GM13977 (cell line): ENCODE results near the gene EME1.
"Not testable (repeated sequence)": the region's sequence is repeated elsewhere in the genome, so short reads cannot be mapped to it uniquely, and the experiment has no call there.

ENCODE experiments used
- DNase-seq: peaks from one replicate; pipeline ENCODE4 v3.0.0; 2012; ENCODE audit warnings: low spot score
- CTCF ChIP-seq: IDR thresholded peaks from 2 replicates; pipeline ENCODE4 v1.5.1; 2012; ENCODE audit warnings: mild to moderate bottlenecking, control low read depth; ENCODE audit not compliant: insufficient read depth; ENCODE audit errors: extremely low read depth, missing control alignments
- in situ Hi-C: fragments of 300-500 bp; cut with MboI; formaldehyde crosslinking; loops from one replicate; pipeline ENCODE4 v1.12.0; 2022; ENCODE audit warnings: low sequenced_read_pairs, low pct_unique_long_range_greater_than_20kb, mixed read lengths, inconsistent platforms; ENCODE audit not compliant: unreplicated experiment

EME1 gene

DNA sequence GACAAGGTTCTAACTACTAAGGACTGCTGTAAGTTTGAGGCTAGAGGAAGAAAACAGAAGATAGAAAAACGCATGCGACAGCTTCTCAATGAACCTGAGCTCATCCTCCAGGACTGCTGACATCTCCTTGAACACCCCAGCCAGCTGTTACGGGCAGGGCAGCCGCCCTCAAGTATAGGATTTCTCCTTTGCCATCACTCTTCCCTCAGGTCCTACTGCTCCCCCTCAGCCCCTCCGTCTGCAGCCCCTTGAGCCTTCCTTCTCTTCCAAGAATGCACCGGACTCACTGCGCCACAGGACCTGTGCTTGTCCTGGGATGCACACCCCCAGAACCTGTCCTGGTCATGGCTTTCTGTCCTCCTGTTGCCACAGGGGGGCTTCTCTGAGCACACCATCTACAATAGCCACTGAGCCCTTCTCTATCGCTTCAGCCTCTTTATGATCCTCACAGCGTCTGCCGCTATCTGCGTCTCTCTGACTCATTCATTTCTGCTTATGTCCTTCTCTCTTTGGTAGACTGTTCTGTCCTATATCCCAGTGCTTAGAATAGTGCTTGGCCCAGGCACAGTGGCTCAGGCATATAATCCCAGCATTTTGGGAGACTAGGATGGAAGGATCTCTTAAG is 42.8 kb upstream of the EME1 start:
- DNase-seq, result no peak
- no peak for TF ChIP-seq CTCF
- in situ Hi-C loops, result no loop called here

DNA sequence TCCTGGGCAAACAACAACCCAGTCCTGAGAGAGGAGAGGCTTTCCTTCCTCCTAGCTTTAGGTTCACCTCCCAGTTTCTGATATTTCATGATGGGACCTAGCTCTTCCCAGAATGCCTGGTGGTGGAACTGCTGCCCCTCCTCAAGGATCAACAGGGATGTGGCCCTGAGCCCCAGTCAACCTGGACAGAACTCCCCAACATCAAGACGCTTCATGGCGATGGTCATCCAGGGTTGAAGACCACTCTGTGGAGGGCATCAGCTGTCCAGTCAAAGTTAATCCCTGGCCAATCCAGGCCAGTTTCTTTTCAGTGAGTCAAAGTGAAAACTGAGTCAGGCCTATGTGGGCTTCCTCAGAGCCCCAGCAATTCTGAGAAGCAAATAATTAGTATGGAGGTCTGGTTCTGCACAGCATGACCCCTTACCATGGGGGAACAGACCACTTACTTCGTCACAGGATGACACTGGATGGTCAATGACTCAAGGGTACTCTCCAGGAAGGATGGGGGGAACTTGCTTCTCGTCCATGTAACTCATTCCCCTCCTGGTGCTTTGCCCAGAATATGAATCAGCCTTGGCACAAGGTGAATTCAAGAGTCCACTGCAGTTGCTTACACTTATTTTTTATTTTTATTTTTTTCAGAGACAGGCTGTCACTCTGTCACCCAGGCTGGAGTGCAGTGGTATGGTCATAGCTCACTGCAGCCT is 41.8 kb upstream of the EME1 start:
- DNase-seq, result no peak
- TF ChIP-seq CTCF, result no peak
- in situ Hi-C loops, result no loop called here

GRCh38 chr17:50332196-50332595 is 40.8 kb upstream of the EME1 start:
- no peak for DNase-seq
- no peak for TF ChIP-seq CTCF
- in situ Hi-C loops, result no loop called here

DNA sequence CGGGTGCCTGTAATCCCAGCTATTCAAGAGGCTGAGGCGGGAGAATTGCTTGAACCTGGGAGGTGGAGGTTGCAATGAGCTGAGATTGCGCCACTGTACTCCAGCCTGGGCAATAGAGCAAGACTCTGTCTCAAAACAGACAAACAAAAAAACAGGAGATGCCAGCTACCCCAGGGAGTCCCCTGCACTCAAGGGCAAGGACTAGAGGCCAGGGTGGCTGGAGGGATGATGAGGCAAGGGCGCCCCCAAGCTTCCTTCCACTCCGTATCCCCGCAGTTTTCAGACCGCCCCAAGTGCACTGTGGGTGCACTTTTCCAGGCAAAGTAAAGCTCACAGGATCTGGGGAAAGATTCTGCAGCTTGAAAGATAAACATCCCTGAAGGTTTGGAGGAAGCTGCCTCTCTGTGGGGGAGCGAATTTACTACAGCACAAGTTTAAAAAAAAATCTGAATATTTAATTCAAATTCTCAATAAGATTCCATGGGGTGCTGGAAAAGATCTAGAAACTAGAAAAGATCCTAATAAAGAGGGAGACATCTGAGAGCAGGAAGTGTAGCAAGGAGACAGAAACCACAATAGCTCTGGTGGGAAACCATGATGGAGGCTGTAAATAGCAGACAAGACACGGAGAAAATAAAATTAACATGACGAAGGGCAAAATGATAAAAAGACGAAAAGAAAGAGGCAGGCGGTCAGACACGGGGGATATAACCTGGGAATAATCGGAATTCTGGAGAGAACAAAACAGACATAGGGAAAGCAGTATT is 39.6 kb upstream of the EME1 start:
- in situ Hi-C loops, DNase-seq: not testable (repeated sequence)
- peak; percentile 23 for TF ChIP-seq CTCF

GRCh38 chr17:50337956-50338355 is 35.1 kb upstream of the EME1 start:
- in situ Hi-C loops, result no loop called here
- TF ChIP-seq CTCF, result no peak
- no peak for DNase-seq

DNA sequence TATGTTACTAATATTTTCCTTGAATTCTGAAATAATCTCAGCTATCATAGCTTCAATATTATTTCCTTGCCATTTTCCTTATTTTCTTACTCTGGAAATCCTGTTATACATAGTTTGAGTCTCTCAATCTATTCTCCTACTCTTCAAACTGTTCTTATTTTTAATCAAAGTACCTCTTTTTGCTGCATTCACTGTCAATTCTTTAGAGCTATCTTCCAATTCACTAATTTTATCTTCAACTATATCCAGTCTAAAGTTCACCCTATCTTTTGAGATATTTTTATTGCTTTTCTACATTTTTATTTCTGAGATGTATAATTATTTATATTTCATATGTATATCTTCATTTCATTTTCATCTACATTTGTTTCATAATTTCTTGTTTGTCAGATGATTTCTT is 34.4 kb upstream of the EME1 start:
- no peak for DNase-seq
- in situ Hi-C loops, result no loop called here
- TF ChIP-seq CTCF, result no peak
